HG03520 (cell line): ENCODE results near the gene ABCG8.

Experiments
- ATAC-seq: cut with Tn5 transposase; IDR thresholded peaks from one replicate; pipeline ENCODE4 v1.9.1; 2021; ENCODE audit warnings: mild to moderate bottlenecking, moderate library complexity; ENCODE audit not compliant: unreplicated experiment

Gene ABCG8

DNA sequence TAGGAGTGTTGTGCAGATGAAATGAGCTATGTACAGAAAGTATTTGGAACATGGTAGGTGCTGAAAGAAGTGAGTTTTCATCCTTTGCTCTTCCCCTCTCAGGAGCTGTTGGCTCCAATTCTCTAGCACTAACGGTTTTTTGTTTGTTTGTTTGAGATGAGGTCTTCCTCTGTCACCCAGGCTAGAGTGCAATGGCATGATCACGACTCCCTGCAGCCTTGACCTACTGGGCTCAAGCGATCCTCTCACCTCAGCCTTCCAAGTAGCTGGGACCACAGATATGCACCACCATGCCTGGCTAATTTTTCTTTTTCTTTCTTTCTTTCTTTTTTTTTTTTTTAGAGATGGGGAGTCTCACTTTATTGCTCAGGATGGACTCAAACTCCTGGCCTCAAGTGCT, 12.9 kb upstream of the ABCG8 start:
- no peak for ATAC-seq

DNA sequence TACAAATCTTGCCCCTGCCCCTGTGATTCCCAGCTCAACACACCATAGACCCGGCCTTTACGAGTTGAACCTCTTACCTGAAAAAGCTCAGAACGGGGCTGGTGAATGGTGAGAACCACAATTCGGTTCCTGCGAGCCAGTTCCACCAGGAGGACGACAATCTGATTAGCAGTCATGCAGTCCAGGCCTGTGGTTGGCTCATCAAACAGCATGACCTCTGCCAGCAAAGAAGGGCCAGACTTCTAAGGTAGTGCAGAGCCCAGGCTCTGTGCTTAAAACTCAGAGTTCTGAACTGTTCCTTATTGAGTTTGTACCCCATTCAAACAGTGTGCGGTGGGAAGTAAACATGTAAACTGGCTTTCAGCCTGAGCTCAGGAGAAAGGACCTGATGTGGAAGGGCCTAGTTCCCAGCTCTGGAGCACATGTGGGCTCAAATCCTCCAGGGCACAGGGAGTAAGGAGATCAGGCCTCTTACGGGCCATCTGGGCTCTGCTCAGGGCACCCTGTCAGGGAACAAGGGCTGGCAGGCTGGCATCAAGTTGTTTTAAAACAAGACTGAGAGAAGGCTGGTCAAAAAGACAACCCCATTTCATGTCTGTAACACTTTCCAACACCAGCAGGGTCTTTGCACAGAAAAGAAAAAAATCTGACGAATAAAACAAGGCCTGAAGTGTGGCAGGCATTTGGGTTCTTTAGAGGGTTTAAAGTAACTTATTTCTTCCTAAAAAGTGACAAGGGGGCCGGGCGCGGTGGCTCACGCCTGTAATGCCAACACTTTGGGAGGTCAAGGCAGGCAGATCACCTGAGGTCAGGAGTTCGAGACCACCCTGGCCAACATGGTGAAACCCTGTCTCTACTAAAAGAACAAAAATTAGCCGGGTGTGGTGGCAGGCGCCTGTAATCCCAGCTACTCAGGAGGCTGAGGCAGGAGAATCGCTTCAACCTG, 12.2 kb upstream of the ABCG8 start:
- no peak for ATAC-seq

DNA sequence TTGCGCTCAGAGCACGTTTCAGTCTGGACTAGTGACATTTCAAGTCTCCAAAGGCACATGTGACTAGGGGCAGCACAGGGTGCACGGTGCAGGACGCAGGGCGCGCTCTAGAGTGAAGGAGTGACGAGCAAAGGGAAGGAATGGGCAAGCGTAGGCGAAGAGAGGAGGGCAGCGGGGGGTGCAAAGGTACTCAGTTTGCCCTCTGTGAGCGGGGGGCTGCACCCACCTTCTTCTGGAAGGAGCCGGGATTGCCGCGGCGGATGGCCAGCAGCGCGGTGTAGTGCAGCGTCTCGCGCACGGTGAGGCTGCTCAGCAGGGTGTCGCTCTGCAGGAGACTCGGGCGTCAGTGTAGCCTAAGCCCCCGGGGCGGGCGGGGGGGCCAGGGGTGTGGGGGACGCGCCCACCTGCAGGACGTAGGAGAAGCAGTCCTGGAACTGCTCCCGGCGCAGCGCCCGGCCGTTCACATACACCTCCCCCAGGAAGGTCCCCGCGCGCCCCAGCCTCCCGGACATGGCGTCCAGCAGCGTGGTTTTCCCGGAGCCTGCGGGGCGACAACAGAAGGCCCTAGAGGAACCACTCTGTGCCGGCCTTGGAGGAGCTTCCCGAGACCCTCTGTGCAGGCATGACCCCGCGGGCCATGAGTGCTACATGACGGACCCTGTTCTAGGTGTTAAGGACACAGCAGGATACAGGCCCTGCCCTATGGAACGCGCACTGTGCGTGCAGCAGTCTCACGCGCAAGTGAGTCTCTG, 7.1 kb upstream of the ABCG8 start:
- ATAC-seq, result no peak

DNA sequence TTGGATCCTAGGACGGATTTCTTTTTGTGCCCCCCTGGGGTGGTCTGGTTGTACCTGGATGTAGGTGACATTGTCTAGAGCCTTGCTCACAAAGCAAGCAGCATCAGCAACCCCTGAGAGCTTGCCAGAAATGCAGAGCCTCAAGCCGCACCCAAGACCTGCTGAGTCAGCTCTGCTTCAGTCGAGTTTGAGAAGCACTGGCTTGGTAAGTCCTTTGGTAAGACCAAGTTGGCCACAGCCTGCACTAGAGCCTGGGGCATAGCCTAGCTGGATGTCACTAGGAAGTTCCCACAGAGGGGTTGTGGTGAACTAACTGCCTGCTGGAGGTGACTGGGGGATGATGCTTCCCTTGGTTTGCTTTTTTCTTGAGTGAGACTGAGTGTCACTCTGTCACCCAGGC, 6.3 kb upstream of the ABCG8 start:
- no peak for ATAC-seq

DNA sequence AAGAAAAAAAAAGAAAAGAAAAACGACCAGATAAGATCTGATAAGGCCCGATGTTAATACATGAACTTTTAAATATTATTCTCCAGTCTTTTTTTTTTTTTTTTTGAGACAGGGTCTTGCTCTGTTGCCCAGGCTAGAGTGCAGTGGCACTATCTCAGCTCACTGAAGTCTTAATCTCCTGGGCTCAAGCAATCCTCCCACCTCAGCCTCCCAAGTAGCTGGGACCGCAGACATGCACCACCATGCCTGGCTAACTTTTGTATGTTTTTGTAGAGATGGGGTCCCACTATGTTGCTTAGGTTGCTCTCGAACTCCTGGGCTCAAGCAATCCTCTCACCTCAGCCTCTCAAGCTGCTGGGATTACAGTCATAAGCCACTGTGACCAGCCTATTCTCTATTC, 1.7 kb upstream of the ABCG8 start:
- ATAC-seq, result no peak

DNA sequence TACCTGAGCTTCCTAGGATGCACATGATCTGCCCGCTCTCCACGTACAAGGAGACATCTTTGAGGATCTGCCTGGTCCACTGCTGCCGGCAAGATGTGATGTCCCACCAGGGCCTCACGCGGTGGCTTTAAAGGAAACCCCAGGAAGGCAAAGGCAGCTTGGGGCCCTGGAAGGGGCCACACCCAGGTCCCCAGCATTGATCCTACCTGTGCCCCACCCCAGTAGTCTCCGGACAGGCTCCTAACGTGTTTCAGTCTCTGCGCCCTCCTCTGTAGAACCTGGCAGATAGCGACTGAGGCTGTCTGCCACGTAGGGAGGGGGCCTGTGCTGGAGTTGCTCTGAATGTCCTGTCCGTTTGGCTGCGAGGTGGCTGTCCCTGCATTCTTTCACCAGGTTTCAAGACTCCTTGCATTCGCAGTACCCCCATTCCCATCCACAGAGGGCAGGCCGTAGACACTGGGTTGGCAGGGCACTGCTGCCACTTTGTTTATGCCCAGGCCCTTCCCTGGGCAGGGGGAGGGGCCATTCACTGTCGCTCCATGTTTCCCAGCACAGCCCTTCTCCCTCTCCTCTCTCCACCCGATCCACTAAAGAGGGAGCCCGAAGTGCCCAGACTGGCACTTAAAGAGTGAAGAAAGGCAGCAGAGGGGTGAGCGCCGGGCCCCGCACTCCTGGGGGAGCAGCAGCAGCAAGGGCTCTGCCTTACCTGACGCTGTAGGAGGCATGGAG, 776 bp upstream of the ABCG8 start:
- no peak for ATAC-seq

DNA sequence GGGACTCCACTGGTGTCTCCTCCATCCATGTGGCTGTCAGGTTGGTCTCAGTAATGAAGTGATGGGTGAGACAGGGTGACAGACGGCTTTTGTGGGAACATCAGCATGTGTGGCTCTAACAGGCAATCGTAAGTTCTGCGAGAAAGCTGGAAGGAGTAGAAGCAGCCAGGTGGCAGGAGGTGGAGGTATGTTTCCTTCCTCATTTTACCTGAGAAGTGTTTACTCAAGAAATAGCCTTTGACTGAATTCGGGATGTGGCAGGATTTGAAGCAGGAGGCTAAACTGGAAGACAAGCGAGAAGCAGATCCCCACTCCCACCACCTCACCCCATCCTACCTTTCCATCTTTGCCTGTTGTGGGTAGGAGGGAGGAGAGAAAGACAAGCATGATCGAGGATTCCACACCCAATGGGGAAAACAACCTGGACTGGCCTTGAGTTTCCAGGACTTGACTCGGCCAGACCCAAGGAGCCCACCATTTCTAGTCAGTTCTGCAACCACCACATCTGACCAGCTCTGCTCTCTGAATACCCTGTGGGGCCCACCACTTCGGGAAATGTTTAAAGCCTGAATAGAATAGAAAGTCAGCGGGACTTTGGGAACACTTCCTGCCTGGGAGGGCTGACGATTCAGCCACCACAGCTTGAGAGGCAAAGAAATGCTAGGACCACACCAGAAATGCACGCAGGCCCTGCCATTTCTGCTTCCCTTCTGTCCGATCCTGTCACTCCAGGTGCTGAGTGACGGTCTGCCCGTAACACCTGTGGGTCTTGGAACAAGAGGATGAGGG, 1.2 kb downstream of the ABCG8 start:
- no peak for ATAC-seq

DNA sequence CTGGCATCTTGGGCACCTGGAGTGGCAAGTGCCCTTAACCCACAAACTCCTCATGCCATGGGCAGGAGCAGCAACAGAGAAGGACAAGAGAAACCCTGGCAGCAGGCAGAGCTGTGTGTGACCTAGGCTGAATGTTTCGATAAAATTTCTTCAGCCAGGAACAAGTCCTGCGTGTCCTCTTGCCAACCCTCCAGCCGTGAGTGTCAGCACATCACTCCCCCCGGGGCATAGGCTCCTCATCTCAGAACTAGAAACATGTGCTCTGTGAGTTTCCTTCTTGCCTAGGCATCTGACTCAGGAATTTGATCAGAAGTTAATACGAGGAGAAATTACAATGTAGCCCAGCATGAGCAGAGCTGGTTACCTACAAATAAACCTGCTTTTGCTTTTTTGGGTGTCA, 2.2 kb downstream of the ABCG8 start:
- ATAC-seq, result no peak

DNA sequence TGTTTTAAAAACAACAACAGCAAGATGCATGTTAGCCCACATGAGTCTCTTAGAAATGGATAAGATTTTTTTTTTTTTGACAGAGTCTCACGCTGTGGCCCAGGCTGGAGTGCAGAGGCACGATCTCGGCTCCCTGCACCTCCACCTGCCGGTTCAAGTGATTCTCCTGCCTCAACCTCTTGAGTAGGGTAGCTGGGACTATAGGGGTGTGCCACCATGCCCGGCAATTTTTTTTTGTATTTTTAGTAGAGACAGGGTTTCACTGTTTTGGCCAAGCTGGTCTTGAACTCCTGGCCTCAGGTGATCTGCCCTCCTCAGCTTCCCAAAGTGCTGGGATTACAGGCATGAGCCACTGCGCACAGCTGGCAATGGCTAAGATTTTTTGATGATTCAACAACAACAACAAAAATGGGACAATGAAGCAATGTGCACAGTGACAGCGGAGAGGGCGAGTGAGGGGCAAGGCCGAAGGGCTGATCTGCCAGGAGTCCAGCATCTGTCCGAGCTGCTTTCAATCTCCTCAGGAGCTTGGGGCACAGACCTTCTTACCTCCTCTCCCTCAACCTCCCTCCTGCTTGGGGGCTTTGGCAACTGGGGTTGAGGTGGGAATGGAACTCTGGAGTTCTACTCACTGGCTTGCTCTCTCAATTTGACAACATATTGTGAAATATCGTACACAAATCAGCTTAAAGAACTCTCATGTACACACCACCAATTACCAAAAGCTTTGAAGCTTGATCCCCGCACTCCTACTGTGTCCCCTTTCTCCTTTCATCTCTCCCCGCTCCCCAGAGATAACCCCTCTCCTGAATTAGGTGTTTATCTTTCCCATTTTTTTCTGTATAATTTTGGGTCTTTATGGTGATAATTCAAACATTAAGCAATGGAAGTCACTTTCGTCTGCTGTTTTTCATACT, 3.4 kb downstream of the ABCG8 start:
- ATAC-seq, result no peak

DNA sequence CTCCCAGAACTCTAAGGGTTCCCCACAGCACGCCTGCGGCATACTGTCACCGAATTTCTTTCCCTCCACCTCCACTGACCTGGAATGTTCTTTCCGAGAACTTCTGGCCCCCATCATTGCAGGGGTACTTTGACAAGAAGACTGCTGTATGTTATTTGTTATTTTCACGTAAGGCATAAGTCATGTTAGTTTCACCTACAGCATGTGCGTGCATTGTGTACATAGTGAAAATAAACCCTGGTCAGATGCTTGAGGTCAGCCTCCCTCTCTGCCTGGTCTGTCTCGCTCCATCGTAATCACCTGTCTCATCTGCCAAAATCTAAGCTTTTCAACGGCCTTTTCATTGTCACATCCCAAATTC, 4.1 kb downstream of the ABCG8 start:
- ATAC-seq, result no peak

DNA sequence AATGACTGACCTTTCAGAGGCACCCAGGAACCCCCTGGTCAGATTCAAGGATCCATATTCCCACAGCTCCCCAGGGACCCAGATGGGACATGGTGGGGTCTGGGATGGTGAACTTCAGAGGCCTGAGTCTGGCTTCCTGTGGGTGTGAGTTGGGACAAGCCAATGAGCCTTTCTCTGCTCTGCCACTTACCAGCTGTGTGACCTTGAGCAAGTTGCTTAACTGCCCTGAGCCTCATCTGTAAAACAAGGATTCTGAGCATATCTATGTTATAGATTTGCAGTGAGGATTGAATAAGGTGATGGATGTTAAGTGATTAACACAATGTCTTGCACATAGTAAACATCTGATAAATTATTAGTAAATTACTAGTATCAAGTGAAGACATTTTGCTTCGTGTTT, 6.4 kb downstream of the ABCG8 start:
- ATAC-seq, result no peak

DNA sequence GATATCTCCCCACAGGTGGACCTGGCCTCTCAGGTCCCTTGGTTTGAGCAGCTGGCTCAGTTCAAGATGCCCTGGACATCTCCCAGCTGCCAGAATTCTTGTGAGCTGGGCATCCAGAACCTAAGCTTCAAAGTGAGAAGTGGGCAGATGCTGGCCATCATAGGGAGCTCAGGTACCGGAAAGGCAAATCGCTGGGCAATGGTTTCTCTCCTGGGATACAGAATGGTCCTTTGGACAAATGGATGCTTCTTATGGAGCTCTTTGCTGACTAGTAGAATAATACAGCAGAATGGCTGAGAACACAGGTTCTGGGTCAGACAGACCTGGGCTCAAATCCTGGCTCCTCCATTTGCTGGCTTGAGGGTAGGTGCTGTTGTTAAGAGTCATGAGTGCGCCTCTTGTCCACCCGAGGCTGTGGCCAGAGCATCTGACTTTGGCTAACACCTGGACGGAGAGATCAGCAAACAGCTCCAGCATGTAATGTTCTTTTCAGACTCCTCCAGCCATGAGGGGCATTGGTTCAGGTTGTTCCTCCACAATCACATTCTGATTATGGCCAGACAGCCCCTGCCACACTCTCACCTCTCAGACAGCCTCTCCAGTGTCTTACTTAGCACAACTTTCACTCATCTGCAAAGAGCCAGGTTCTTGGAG, 7.5 kb downstream of the ABCG8 start:
- no peak for ATAC-seq

DNA sequence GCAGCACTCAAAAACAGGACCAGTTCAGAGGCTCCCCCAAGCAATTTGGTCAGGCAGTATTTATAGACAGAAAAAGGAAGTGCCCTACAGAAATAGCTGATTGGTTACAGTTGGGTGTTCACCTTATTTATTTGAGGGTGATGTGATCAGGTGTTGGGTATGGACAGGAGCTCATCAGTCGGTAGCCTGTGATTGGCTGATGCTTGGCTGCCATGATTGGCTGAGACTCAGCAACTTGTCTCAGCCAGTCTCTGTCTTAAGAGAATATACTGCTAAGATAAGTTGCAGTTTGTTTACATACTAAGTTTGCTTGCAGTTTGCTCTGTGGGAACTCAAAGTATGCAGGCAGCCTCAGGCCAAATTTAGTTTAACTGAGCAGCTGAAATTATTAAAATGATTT, 9.4 kb downstream of the ABCG8 start:
- ATAC-seq, result no peak

DNA sequence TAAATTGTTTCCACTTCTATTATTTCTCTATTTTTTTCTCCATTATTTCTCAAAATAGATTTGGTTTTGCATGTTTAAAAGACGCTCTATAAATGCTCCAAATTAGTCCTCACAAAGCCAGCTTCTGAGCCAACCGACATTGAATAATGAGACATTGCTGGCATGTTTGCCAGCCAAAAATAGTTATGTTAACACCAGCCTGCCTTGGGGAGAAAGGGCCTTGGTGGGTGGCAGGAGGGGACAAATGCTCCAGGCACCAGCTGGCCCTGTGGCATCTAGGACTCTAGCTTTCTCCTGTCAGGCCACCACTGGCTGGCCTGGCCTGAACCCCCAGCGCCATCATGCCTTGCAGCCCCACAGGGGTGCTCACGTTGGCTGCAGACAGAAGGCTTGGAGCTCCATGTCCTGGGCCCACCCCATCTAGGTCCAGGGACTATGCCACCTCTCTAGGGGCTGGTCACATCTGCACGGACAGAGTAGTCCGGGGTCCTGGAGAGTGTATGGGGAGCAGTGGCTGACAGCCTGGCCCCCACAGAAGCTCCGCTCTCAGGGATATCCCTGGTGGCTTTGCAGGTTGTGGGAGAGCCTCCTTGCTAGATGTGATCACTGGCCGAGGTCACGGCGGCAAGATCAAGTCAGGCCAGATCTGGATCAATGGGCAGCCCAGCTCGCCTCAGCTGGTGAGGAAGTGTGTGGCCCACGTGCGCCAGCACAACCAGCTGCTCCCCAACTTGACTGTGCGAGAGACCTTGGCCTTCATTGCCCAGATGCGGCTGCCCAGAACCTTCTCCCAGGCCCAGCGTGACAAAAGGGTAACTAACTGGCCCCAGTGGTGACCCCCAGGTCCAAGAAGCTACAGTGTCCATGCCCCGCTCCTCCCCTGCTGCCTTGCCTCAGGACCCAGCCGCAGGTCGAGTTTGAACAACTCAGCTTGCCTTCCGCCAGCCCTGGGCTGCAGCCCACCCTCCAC, 12.5 kb downstream of the ABCG8 start:
- no peak for ATAC-seq

DNA sequence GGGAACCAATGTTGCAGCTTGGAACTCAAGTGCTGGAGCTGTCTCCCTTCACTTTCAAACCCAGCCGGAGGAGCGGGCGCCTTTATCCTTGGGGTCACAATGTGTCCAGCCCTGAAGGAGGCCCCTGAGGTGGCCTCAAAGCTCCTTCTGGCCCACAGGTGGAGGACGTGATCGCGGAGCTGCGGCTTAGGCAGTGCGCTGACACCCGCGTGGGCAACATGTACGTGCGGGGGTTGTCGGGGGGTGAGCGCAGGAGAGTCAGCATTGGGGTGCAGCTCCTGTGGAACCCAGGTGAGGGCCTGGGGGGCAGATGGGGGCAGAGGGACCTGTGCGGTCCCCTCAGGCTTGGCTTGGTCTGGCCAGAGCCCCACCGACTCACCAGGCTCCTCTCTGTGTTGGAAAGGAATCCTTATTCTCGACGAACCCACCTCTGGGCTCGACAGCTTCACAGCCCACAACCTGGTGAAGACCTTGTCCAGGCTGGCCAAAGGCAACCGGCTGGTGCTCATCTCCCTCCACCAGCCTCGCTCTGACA, 13.5 kb downstream of the ABCG8 start:
- no peak for ATAC-seq

DNA sequence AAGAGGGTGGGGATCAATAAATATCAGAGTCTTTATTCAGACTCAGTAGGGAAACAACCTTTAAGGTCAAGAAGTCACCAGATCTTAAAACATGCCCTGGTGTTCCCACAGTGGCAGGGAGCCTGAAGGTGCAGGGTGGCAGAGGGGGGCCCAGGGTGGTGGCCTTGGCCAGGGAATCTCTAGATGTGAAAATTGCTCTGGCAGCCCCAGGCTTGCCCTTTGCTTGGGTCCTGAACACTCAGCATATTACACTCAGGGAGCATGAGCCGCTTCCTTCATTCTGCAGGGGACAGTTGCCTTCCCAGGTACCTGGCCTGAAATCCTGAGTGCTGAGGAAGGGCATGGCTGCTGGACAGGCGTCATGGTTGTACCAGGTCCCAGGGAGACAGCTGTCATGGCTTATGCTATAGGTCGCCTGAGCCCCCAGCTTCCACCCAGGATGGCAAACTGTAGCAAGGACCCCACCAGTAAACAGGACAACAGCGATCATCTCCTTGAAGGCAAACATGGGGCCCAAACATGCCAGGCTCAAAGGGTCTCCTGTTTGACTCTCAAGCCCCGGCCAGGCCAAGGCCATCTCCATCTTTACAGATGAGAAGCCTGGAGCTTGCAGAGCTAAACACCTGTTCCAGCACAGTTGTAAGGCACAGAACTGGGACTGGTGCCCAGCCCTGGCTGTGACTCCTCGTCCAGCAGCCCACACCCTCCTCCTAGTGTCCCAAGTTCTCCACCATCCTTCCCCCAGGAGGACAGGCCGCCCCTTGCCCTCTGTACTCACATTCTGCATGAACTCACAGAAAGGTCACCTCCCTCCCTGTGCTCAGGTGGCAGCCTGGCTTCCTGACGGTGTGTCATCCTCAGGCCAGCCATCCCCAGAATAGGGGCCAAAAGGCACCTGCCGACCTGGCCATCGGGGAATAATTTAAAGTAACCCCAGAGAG, 14.6 kb downstream of the ABCG8 start:
- no peak for ATAC-seq

DNA sequence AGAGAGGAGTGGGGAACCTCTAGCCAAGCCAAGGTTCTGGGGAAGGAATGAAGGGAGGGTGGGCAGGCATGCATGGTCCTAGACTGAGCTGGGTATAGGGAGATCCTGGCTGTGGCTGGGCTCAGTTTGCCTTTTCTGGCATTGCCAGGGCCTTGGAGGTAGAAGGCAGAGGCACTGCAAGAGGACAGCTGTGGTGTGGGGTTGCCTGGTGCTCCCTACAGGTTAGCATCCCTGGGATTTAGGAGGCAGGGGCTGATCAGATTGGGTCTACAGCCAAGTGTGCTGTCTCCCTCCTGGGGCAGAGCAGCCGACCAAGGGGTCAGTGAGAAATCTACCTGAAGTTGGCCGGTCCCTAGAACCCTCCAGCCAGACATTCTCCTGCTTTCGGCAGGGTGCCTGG, 15.9 kb downstream of the ABCG8 start:
- ATAC-seq, result no peak
